ENCODE results near the gene TEP1.

GRCh38 chr14:20383032-20383431 is 30.3 kb downstream of the TEP1 start:
- TF ChIP-seq CTCF (conservative IDR thresholded peaks at IDR 0.05 in 1 of 2, IDR thresholded peaks at IDR 0.05 in 1 of 2; ENCODE audit: low read depth in 1 of 2, low read length in 2 of 2) (no peak), EZH2 (IDR thresholded peaks at IDR 0.05; ENCODE audit: low read length, missing control alignments) (no peak)
